PC-3 (cell line): ENCODE results near the gene CANX. TPM values are rescaled to one million over a fixed set of nuclear protein-coding genes. Genes with fewer than 3 reads are reported as not detected.

Experiments
- ATAC-seq: fragments of 200-7000 bp; cut with Tn5 transposase; 2 replicates; pipeline ENCODE4 v1.9.1; 2020; ENCODE audit warnings: mild to moderate bottlenecking, moderate library complexity
- BruUV-seq: library from RNA; stranded (reverse); fragments of 400-500 nt; replicated peaks from 2 replicates; lab custom pipeline; 2021; lab: Mats Ljungman, UMichigan
- CTCF ChIA-PET: fragments of 300-600 bp; sonication (Branson Sonifier 250); formaldehyde crosslinking; loops from one replicate; lab custom pipeline; 2022; ENCODE audit warnings: antibody characterized with exemption; lab: Charles Lee
- POLR2A ChIA-PET: fragments of 300-600 bp; sonication (Branson Sonifier 250); formaldehyde crosslinking; loops from one replicate; lab custom pipeline; 2022; ENCODE audit warnings: antibody characterized with exemption; ENCODE audit not compliant: unreplicated experiment; lab: Charles Lee
- DNase-seq: peaks from one replicate; pipeline ENCODE4 v3.0.0-alpha.2; 2015
- H2AFZ ChIP-seq: fragments of 300-600 bp; sonication (generic); 2 replicates; pipeline ENCODE4 v1.6.0; 2016; ENCODE audit warnings: antibody characterized with exemption, low read length
- H3F3A ChIP-seq: fragments of 300-600 bp; sonication (generic); one replicate; pipeline ENCODE4 v1.6.0; 2017; ENCODE audit warnings: antibody characterized with exemption, low read length, control low read depth, mild to moderate bottlenecking; ENCODE audit not compliant: unreplicated experiment
- H3K27ac ChIP-seq: fragments of 300-600 bp; sonication (generic); 2 replicates; pipeline ENCODE4 v1.5.1; 2016; ENCODE audit warnings: mild to moderate bottlenecking, low read length
- H3K27me3 ChIP-seq: fragments of 300-600 bp; sonication (generic); 2 replicates; pipeline ENCODE4 v1.6.1; 2016; ENCODE audit warnings: low read length, mixed read lengths
- H3K36me3 ChIP-seq: fragments of 300-600 bp; sonication (generic); 2 replicates; pipeline ENCODE4 v1.6.1; 2016; ENCODE audit warnings: low read depth, mixed run types, low read length, mixed read lengths
- H3K4me1 ChIP-seq: fragments of 300-600 bp; sonication (generic); 2 replicates; pipeline ENCODE4 v1.5.1; 2016; ENCODE audit warnings: low read length; ENCODE audit not compliant: insufficient read depth
- H3K4me2 ChIP-seq: fragments of 300-600 bp; sonication (generic); 2 replicates; pipeline ENCODE4 v1.6.0; 2016; ENCODE audit warnings: low read length
- H3K4me3 ChIP-seq: fragments of 300-600 bp; sonication (generic); 2 replicates; pipeline ENCODE4 v1.5.1; 2016; ENCODE audit warnings: mild to moderate bottlenecking, low read length, mixed read lengths
- H3K79me2 ChIP-seq: fragments of 300-600 bp; sonication (generic); 2 replicates; pipeline ENCODE4 v1.6.1; 2017; ENCODE audit warnings: low read length, mixed read lengths
- H3K9ac ChIP-seq: fragments of 300-600 bp; sonication (generic); 2 replicates; pipeline ENCODE4 v1.6.0; 2016; ENCODE audit warnings: mild to moderate bottlenecking, low read length
- H3K9me2 ChIP-seq: fragments of 300-600 bp; sonication (generic); replicated peaks from 2 replicates; pipeline ENCODE4 v1.6.1; 2016; ENCODE audit warnings: mixed run types, low read length, mixed read lengths
- H3K9me3 ChIP-seq: fragments of 300-600 bp; sonication (generic); 2 replicates; pipeline ENCODE4 v1.6.1; 2016; ENCODE audit warnings: low read length, mixed read lengths
- H4K20me1 ChIP-seq: fragments of 300-600 bp; sonication (generic); 2 replicates; pipeline ENCODE4 v1.6.1; 2016; ENCODE audit warnings: low read length, mixed read lengths
- EZH2 ChIP-seq: fragments of 300-600 bp; sonication (generic); IDR thresholded peaks from one replicate; pipeline ENCODE4 v1.6.1; 2017; ENCODE audit warnings: antibody characterized with exemption, mild to moderate bottlenecking, low read length; ENCODE audit not compliant: unreplicated experiment
- EZH2phosphoT487 ChIP-seq: fragments of 300-600 bp; sonication (generic); IDR thresholded peaks from 2 replicates; pipeline ENCODE4 v1.6.1; 2018; ENCODE audit warnings: mild to moderate bottlenecking, antibody characterized with exemption, low read length, borderline replicate concordance
- intact Hi-C: fragments of 100-400 bp; cut with micrococcal nuclease; formaldehyde crosslinking; loops from 2 replicates; pipeline ENCODE4 v1.9.0; 2023
- total RNA-seq: library from RNA; depleted of rRNA; stranded (reverse); fragments of >200 nt; gene quantifications from 2 replicates; pipeline ENCODE4 v1.2.3, GENCODE V29; 2014
- TF ChIP-seq, protein P1 (sequence below): fragments of 300-600 bp; sonication (generic); conservative IDR thresholded peaks from 2 replicates; pipeline ENCODE4 v1.5.1; 2017; ENCODE audit warnings: antibody characterized with exemption, low read depth, mild to moderate bottlenecking, low read length

Gene CANX
- total RNA-seq, 1 experiment from 2014 or later: 293 TPM

- Histone ChIP-seq H3K4me2 (no peak overlapping the region), H3F3A (peaks cover 4% of the 10 kb centered on the region), H4K20me1 (peaks cover 12% of the 10 kb centered on the region; the same call in 1 of the 2 replicates), H3K79me2 (peaks cover 15% of the 10 kb centered on the region), H3K9ac (no peak overlapping the region), H3K4me1 (peaks cover 19% of the 10 kb centered on the region; the same call in 1 of the 2 replicates), H2AFZ (no peak overlapping the region), H3K9me2 (no peaks in the 10 kb centered on the region), H3K36me3 (peaks cover 44% of the 10 kb centered on the region), H3K9me3 (no peaks in the 10 kb centered on the region), H3K27me3 (no peaks in the 10 kb centered on the region), H3K4me3 (no peak overlapping the region), H3K27ac (no peak overlapping the region)
- BruUV-seq: no TSS peak
- POLR2A ChIA-PET: interaction anchor here (0.7 kb wide), 1 partner anchor 108 kb away, joined by 5 read pairs; no protein-coding TSS in a partner anchor
- ATAC-seq: no peak
- intact Hi-C loops: no loop called here
- CTCF ChIA-PET: no interaction called here
- no peak for DNase-seq
- TF ChIP-seq, protein P1, sequence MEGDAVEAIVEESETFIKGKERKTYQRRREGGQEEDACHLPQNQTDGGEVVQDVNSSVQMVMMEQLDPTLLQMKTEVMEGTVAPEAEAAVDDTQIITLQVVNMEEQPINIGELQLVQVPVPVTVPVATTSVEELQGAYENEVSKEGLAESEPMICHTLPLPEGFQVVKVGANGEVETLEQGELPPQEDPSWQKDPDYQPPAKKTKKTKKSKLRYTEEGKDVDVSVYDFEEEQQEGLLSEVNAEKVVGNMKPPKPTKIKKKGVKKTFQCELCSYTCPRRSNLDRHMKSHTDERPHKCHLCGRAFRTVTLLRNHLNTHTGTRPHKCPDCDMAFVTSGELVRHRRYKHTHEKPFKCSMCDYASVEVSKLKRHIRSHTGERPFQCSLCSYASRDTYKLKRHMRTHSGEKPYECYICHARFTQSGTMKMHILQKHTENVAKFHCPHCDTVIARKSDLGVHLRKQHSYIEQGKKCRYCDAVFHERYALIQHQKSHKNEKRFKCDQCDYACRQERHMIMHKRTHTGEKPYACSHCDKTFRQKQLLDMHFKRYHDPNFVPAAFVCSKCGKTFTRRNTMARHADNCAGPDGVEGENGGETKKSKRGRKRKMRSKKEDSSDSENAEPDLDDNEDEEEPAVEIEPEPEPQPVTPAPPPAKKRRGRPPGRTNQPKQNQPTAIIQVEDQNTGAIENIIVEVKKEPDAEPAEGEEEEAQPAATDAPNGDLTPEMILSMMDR: no peak
- no peak for TF ChIP-seq EZH2
- TF ChIP-seq EZH2phosphoT487: no peak
Observed at GRCh38 chr5:179729727-179730126, 31.0 kb downstream of the CANX start.

DNA sequence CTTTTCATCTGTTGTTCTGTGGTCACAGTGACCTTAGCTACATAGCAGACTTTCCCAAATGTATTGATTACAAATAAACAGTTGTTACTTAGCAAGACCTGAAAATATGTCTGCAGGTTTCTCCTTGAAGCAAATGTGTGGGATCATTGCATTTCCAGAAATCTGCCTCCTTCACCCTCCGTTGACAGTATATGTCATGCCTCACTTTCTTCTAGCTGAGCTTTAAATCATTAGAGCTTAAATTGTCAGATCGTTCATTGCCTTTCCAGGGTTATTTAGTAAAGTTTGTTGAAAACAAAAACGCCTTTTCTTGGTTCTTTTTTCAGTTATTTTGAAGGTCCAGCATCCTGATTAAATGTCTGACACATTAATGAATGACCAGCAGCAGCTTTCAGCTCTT, 31.6 kb downstream of the CANX start:
- Histone ChIP-seq H3K4me2 (no peak overlapping the region), H3K4me1 (peaks cover 19% of the 10 kb centered on the region; the same call in 1 of the 2 replicates), H3K4me3 (no peak overlapping the region), H4K20me1 (peaks cover 12% of the 10 kb centered on the region; the same call in 1 of the 2 replicates), H3K9ac (no peak overlapping the region), H3K9me3 (no peaks in the 10 kb centered on the region), H2AFZ (no peak overlapping the region), H3K27ac (no peak overlapping the region), H3K36me3 (peaks cover 40% of the 10 kb centered on the region), H3K9me2 (no peaks in the 10 kb centered on the region), H3K79me2 (peaks cover 22% of the 10 kb centered on the region), H3K27me3 (no peaks in the 10 kb centered on the region), H3F3A (peaks cover 4% of the 10 kb centered on the region)
- ChIA-PET CTCF (no interaction called here), POLR2A (interaction anchor here (0.6 kb wide), 1 partner anchor 113 kb away, joined by 4 read pairs; no protein-coding TSS in a partner anchor)
- ATAC-seq (no peak), DNase-seq (no peak)
- BruUV-seq: no TSS peak
- intact Hi-C loops: no loop called here
- TF ChIP-seq, protein P1: no peak
- no peak for TF ChIP-seq EZH2phosphoT487
- TF ChIP-seq EZH2: no peak

GRCh38 chr5:179730852-179731251, 32.1 kb downstream of the CANX start:
- Histone ChIP-seq H3F3A (peaks cover 4% of the 10 kb centered on the region), H3K4me3 (no peak overlapping the region), H3K79me2 (peaks cover 27% of the 10 kb centered on the region), H4K20me1 (peaks cover 12% of the 10 kb centered on the region; the same call in 1 of the 2 replicates), H3K9ac (no peak overlapping the region), H3K27me3 (no peaks in the 10 kb centered on the region), H3K4me2 (no peak overlapping the region), H2AFZ (no peak overlapping the region), H3K4me1 (peaks cover 19% of the 10 kb centered on the region; the same call in 1 of the 2 replicates), H3K9me3 (no peaks in the 10 kb centered on the region), H3K36me3 (peaks cover 40% of the 10 kb centered on the region), H3K9me2 (no peaks in the 10 kb centered on the region), H3K27ac (no peak overlapping the region)
- no peak for DNase-seq
- BruUV-seq: no TSS peak
- no peak for ATAC-seq
- CTCF ChIA-PET: no interaction called here
- TF ChIP-seq EZH2phosphoT487 (no peak), EZH2 (no peak)
- TF ChIP-seq, protein P1: no peak
- intact Hi-C loops: no loop called here
- POLR2A ChIA-PET: no interaction called here
